ENCODE results near the gene DPP4.

DNA sequence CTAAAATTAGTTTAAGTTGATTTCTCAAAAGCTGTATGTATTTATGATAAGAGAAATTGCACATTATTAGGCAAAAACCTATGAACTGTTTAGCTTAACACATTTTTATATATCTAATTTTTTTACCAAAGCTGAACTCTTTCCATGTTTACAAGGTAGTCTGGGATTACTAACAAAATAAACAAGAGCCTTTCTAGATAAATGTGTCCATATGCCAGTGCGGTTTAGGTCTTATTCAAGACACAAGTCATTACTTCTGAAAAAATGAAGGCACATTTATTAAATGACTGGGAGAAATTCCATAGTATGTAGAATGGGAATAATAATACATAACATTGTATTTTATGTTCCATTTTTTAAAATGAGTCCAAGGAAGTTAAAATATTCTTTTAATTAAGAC is 82.0 kb downstream of the DPP4 start:
- TF ChIP-seq, protein P1, sequence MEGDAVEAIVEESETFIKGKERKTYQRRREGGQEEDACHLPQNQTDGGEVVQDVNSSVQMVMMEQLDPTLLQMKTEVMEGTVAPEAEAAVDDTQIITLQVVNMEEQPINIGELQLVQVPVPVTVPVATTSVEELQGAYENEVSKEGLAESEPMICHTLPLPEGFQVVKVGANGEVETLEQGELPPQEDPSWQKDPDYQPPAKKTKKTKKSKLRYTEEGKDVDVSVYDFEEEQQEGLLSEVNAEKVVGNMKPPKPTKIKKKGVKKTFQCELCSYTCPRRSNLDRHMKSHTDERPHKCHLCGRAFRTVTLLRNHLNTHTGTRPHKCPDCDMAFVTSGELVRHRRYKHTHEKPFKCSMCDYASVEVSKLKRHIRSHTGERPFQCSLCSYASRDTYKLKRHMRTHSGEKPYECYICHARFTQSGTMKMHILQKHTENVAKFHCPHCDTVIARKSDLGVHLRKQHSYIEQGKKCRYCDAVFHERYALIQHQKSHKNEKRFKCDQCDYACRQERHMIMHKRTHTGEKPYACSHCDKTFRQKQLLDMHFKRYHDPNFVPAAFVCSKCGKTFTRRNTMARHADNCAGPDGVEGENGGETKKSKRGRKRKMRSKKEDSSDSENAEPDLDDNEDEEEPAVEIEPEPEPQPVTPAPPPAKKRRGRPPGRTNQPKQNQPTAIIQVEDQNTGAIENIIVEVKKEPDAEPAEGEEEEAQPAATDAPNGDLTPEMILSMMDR (conservative IDR thresholded peaks at IDR 0.05 in 1 of 2, IDR thresholded peaks at IDR 0.05 in 1 of 2; ENCODE audit: extremely low read depth in 1 of 2, insufficient read depth in 1 of 2, low read depth in 1 of 2, low read length in 2 of 2), result no peak
- TF ChIP-seq EZH2 (IDR thresholded peaks at IDR 0.05; ENCODE audit: borderline replicate concordance, low read length), result no peak

Measured in mammary epithelial cell (primary cell).